MCF 10A (cell line): ENCODE results near the gene EGR1. TPM values are rescaled to one million over a fixed set of nuclear protein-coding genes. Genes with fewer than 3 reads are reported as not detected.

Experiments
- BruUV-seq: library from RNA; stranded (reverse); fragments of 400-500 nt; replicated peaks from 2 replicates; lab custom pipeline; 2021; lab: Mats Ljungman, UMichigan
- CTCF ChIA-PET: fragments of 300-600 bp; sonication (Branson Sonifier 250); formaldehyde crosslinking; extraction: SDS; loops from one replicate; lab custom pipeline; 2021; ENCODE audit warnings: antibody characterized with exemption, inconsistent platforms; lab: Yijun Ruan, JAX
- POLR2A ChIA-PET: fragments of 300-600, 350-650 bp; sonication (Branson Sonifier 250); formaldehyde crosslinking; extraction: SDS; loops from one replicate; lab custom pipeline; 2020; ENCODE audit warnings: antibody characterized with exemption, inconsistent platforms; lab: Yijun Ruan, JAX
- DNase-seq: peaks from one replicate; pipeline ENCODE4 v3.0.0-alpha.2; 2018; ENCODE audit not compliant: unreplicated experiment
- H3K27ac Mint-ChIP-seq: one replicate; pipeline ENCODE4 v1.8.0; 2022; ENCODE audit warnings: mild to moderate bottlenecking, low read depth, mixed read lengths; ENCODE audit not compliant: unreplicated experiment
- H3K27me3 Mint-ChIP-seq: one replicate; pipeline ENCODE4 v1.8.0; 2022; ENCODE audit warnings: mixed read lengths; ENCODE audit not compliant: insufficient read depth, unreplicated experiment
- H3K36me3 Mint-ChIP-seq: one replicate; pipeline ENCODE4 v1.8.0; 2022; ENCODE audit warnings: mild to moderate bottlenecking, moderate library complexity, mixed read lengths; ENCODE audit not compliant: insufficient read depth, unreplicated experiment
- H3K4me1 Mint-ChIP-seq: one replicate; pipeline ENCODE4 v1.8.0; 2022; ENCODE audit warnings: mixed read lengths; ENCODE audit not compliant: insufficient read depth, unreplicated experiment
- H3K4me3 Mint-ChIP-seq: one replicate; pipeline ENCODE4 v1.8.0; 2022; ENCODE audit warnings: mild to moderate bottlenecking, moderate library complexity, mixed read lengths; ENCODE audit not compliant: unreplicated experiment
- H3K9me3 Mint-ChIP-seq: one replicate; pipeline ENCODE4 v1.8.0; 2022; ENCODE audit warnings: mixed read lengths; ENCODE audit not compliant: unreplicated experiment
- CTCF ChIP-seq: fragments of 200-600 bp; IDR thresholded peaks from one replicate; pipeline ENCODE4 v1.8.0; 2022; ENCODE audit warnings: antibody characterized with exemption, mild to moderate bottlenecking; ENCODE audit not compliant: unreplicated experiment
- intact Hi-C: fragments of 100-400 bp; cut with micrococcal nuclease; formaldehyde crosslinking; loops from 2 replicates; pipeline ENCODE4 v1.14.1; 2022
- total RNA-seq: library from RNA; stranded (reverse); gene quantifications from 2 replicates; pipeline ENCODE4 v1.2.3, GENCODE V29; 2022

The EGR1 gene
- total RNA-seq, 1 experiment from 2014 or later: 189 TPM

GRCh38 chr5:138492560-138493045, 27.3 kb downstream of the EGR1 start:
- ChIA-PET CTCF (interaction anchor here (0.5 to 5.0 kb wide), 9 partner anchors 11 to 1477 kb away, joined by 3 to 73 read pairs (median 3); partner anchors contain the start of gene EGR1), POLR2A (interaction anchor here (0.7 to 16.1 kb wide), 11 partner anchors 10 to 340 kb away, joined by 3 to 626 read pairs (median 3); partner anchors contain the start of genes CDC23, EGR1, ETF1 and KIF20A)
- no peak for TF ChIP-seq CTCF
- Mint-ChIP-seq H3K4me1 (peaks cover 41% of the 10 kb centered on the region), H3K27me3 (no peaks in the 10 kb centered on the region), H3K4me3 (peak overlapping the region; percentile 94), H3K27ac (peak overlapping the region; percentile 70), H3K9me3 (no peaks in the 10 kb centered on the region), H3K36me3 (peaks cover 6% of the 10 kb centered on the region)
- no peak for DNase-seq
- TSS peak; percentile 61 for BruUV-seq
- intact Hi-C loops: loop anchor here (1.0 kb wide), 1 partner anchor 27 kb away; the partner anchor contains the start of gene EGR1

- Mint-ChIP-seq H3K36me3 (peaks cover 6% of the 10 kb centered on the region), H3K9me3 (no peaks in the 10 kb centered on the region), H3K4me3 (no peak overlapping the region), H3K4me1 (peaks cover 29% of the 10 kb centered on the region), H3K27ac (no peak overlapping the region), H3K27me3 (no peaks in the 10 kb centered on the region)
- BruUV-seq: no TSS peak
- POLR2A ChIA-PET: interaction anchor here (1.0 to 16.1 kb wide), 3 partner anchors 9 to 29 kb away, joined by 8 to 626 read pairs (median 11); partner anchors contain the start of gene EGR1
- no peak for TF ChIP-seq CTCF
- no peak for DNase-seq
- intact Hi-C loops: no loop called here
- CTCF ChIA-PET: interaction anchor here (0.6 to 11.6 kb wide), 6 partner anchors 8 to 907 kb away, joined by 3 to 278 read pairs (median 4); no protein-coding TSS in a partner anchor
Measured at GRCh38 chr5:138495351-138495750, 30.1 kb downstream of the EGR1 start.

- no peak overlapping the region for H3K27ac Mint-ChIP-seq
Measured at GRCh38 chr5:138498376-138498775, 33.1 kb downstream of the EGR1 start.

More at GRCh38 chr5:138498376-138498775, 33.1 kb downstream of the EGR1 start:
- CTCF ChIA-PET: interaction anchor here (0.6 to 11.6 kb wide), 6 partner anchors 8 to 49 kb away, joined by 3 to 278 read pairs (median 16); partner anchors contain the start of gene EGR1
- DNase-seq: no peak
- intact Hi-C loops: no loop called here
- H3K4me1 Mint-ChIP-seq: peaks cover 26% of the 10 kb centered on the region
- no peaks in the 10 kb centered on the region for H3K36me3 Mint-ChIP-seq
- no peak overlapping the region for H3K4me3 Mint-ChIP-seq
- POLR2A ChIA-PET: interaction anchor here (0.7 to 16.1 kb wide), 3 partner anchors 32 to 683 kb away, joined by 3 to 626 read pairs (median 15); partner anchors contain the start of genes EGR1 and ETF1
- no peaks in the 10 kb centered on the region for H3K9me3 Mint-ChIP-seq
- no peaks in the 10 kb centered on the region for H3K27me3 Mint-ChIP-seq
- BruUV-seq: no TSS peak
- no peak for TF ChIP-seq CTCF
